H9 (cell line): ENCODE results near the gene NCKAP5. TPM values are rescaled to one million over a fixed set of nuclear protein-coding genes. Genes with fewer than 3 reads are reported as not detected.

Source experiments
- DNase-seq: peaks from one replicate; pipeline ENCODE4 v3.0.0-alpha.2; 2017
- H2AFZ ChIP-seq: one replicate; pipeline ENCODE4 v1.6.1; 2013; ENCODE audit warnings: mild to moderate bottlenecking, low read length, control low read depth, moderate library complexity
- H2AK5ac ChIP-seq: 2 replicates; pipeline ENCODE4 v1.6.1; 2013; ENCODE audit warnings: low read length, control low read depth, mixed read lengths; ENCODE audit not compliant: insufficient read length
- H2BK120ac ChIP-seq: one replicate; pipeline ENCODE4 v1.6.1; 2013; ENCODE audit warnings: low read depth, mild to moderate bottlenecking, low read length, control low read depth, inconsistent platforms; ENCODE audit not compliant: poor library complexity, severe bottlenecking
- H2BK12ac ChIP-seq: 2 replicates; pipeline ENCODE4 v1.6.1; 2013; ENCODE audit warnings: low read length, control low read depth, mixed read lengths, low read depth; ENCODE audit not compliant: insufficient read length
- H2BK15ac ChIP-seq: 2 replicates; pipeline ENCODE4 v1.6.1; 2013; ENCODE audit warnings: low read depth, low read length, control low read depth
- H2BK20ac ChIP-seq: one replicate; pipeline ENCODE4 v1.6.1; 2013; ENCODE audit warnings: low read depth, mild to moderate bottlenecking, low read length, control low read depth, inconsistent platforms; ENCODE audit not compliant: poor library complexity, severe bottlenecking
- H2BK5ac ChIP-seq: 2 replicates; pipeline ENCODE4 v1.6.1; 2013; ENCODE audit warnings: low read length, control low read depth, mixed read lengths; ENCODE audit not compliant: insufficient read length
- H3K14ac ChIP-seq: 2 replicates; pipeline ENCODE4 v1.6.1; 2013; ENCODE audit warnings: low read length, control low read depth; ENCODE audit not compliant: insufficient read depth
- H3K18ac ChIP-seq: 2 replicates; pipeline ENCODE4 v1.6.1; 2013; ENCODE audit warnings: low read depth, mild to moderate bottlenecking, mixed read lengths, low read length, control low read depth; ENCODE audit not compliant: insufficient read length
- H3K23ac ChIP-seq: 2 replicates; pipeline ENCODE4 v1.6.1; 2013; ENCODE audit warnings: low read length, control low read depth, mixed read lengths, low read depth; ENCODE audit not compliant: insufficient read length
- H3K23me2 ChIP-seq: 2 replicates; pipeline ENCODE4 v1.6.1; 2013; ENCODE audit warnings: low read depth, mild to moderate bottlenecking, mixed read lengths, low read length, control low read depth; ENCODE audit not compliant: insufficient read length, poor library complexity, severe bottlenecking
- H3K27ac ChIP-seq: 2 replicates; pipeline ENCODE4 v1.5.1; 2013; ENCODE audit warnings: low read length, control low read depth, mixed read lengths, low read depth; ENCODE audit not compliant: insufficient read length
- H3K27me3 ChIP-seq: 2 replicates; pipeline ENCODE4 v1.6.1; 2013; ENCODE audit warnings: low read length, control low read depth, inconsistent platforms; ENCODE audit not compliant: insufficient read depth
- H3K4ac ChIP-seq: 2 replicates; pipeline ENCODE4 v1.6.1; 2013; ENCODE audit warnings: low read depth, mild to moderate bottlenecking, control low read depth, inconsistent platforms, low read length, moderate library complexity
- H3K4me1 ChIP-seq: 2 replicates; pipeline ENCODE4 v1.6.1; 2013; ENCODE audit warnings: low read length, control low read depth, inconsistent platforms; ENCODE audit not compliant: insufficient read depth
- H3K4me2 ChIP-seq: 2 replicates; pipeline ENCODE4 v1.6.1; 2013; ENCODE audit warnings: low read length, control low read depth, mixed read lengths; ENCODE audit not compliant: insufficient read length, insufficient read depth
- H3K56ac ChIP-seq: 2 replicates; pipeline ENCODE4 v1.6.1; 2013; ENCODE audit warnings: low read depth, mild to moderate bottlenecking, mixed read lengths, low read length, control low read depth; ENCODE audit not compliant: insufficient read length
- H3K79me1 ChIP-seq: 2 replicates; pipeline ENCODE4 v1.6.1; 2013; ENCODE audit warnings: low read depth, mild to moderate bottlenecking, moderate library complexity, low read length, control low read depth, inconsistent platforms; ENCODE audit not compliant: insufficient read depth, poor library complexity, severe bottlenecking
- H3K79me2 ChIP-seq: 2 replicates; pipeline ENCODE4 v1.6.1; 2013; ENCODE audit warnings: low read length, control low read depth, inconsistent platforms; ENCODE audit not compliant: insufficient read depth
- H3K9ac ChIP-seq: 2 replicates; pipeline ENCODE4 v1.6.1; 2013; ENCODE audit warnings: low read length, control low read depth, mixed read lengths; ENCODE audit not compliant: insufficient read length; ENCODE audit errors: extremely low read depth
- H3K9me3 ChIP-seq: one replicate; pipeline ENCODE4 v1.6.1; 2013; ENCODE audit warnings: low read depth, low read length, inconsistent platforms; ENCODE audit not compliant: control insufficient read depth
- H3T11ph ChIP-seq: one replicate; pipeline ENCODE4 v1.6.1; 2013; ENCODE audit warnings: mild to moderate bottlenecking, low read length, control low read depth, inconsistent platforms
- H4K20me1 ChIP-seq: one replicate; pipeline ENCODE4 v1.6.1; 2013; ENCODE audit not compliant: control insufficient read depth, insufficient read length, insufficient read depth
- H4K5ac ChIP-seq: 2 replicates; pipeline ENCODE4 v1.6.1; 2013; ENCODE audit warnings: low read depth, mild to moderate bottlenecking, mixed read lengths, low read length, control low read depth; ENCODE audit not compliant: insufficient read length
- H4K8ac ChIP-seq: replicated peaks from 2 replicates; pipeline ENCODE4 v1.6.1; 2013; ENCODE audit warnings: low read length, control low read depth, mixed read lengths, low read depth; ENCODE audit not compliant: insufficient read length
- H4K91ac ChIP-seq: 2 replicates; pipeline ENCODE4 v1.6.1; 2013; ENCODE audit warnings: low read depth, mild to moderate bottlenecking, moderate library complexity, mixed read lengths, low read length, control low read depth; ENCODE audit not compliant: insufficient read length
- H3K27ac Mint-ChIP-seq, 3 experiments: 2 replicates in 2 of 3; 3 replicates in 1 of 3; pipeline ENCODE4 v1.8.0; 2020 to 2021; ENCODE audit warnings: mixed read lengths in 3 of 3, mild to moderate bottlenecking in 1 of 3, moderate library complexity in 1 of 3
- H3K27me3 Mint-ChIP-seq: 2 replicates; pipeline ENCODE4 v1.8.0; 2021; ENCODE audit warnings: low read depth, mild to moderate bottlenecking, moderate library complexity, mixed read lengths
- H3K36me3 Mint-ChIP-seq, 3 experiments: 2 replicates in 2 of 3; 3 replicates in 1 of 3; pipeline ENCODE4 v1.8.0; 2020 to 2021; ENCODE audit warnings: low read depth in 3 of 3, mixed read lengths in 3 of 3; ENCODE audit not compliant: insufficient read depth in 1 of 3
- H3K4me1 Mint-ChIP-seq, 2 experiments: 2 replicates each; pipeline ENCODE4 v1.8.0; 2020; ENCODE audit warnings: mixed read lengths in 2 of 2
- H3K4me3 Mint-ChIP-seq, 2 experiments: 2 replicates in 1 of 2; 3 replicates in 1 of 2; pipeline ENCODE4 v1.8.0; 2020 to 2021; ENCODE audit warnings: mild to moderate bottlenecking in 2 of 2, mixed read lengths in 2 of 2, moderate library complexity in 1 of 2
- H3K9me3 Mint-ChIP-seq, 2 experiments: 2 replicates in 1 of 2; 3 replicates in 1 of 2; pipeline ENCODE4 v1.8.0; 2020; ENCODE audit warnings: mild to moderate bottlenecking in 2 of 2, mixed read lengths in 2 of 2, moderate library complexity in 1 of 2
- WGBS: extraction: QIAGEN DNeasy Blood & Tissue Kit; methylation state at CpG from one replicate; pipeline ENCODE4 v1.1.7; 2013; ENCODE audit warnings: missing lambda C conversion rate, low lambda C conversion rate, mixed read lengths; ENCODE audit not compliant: insufficient read length; ENCODE audit errors: extremely low coverage; 5-methylcytosine and 5-hydroxymethylcytosine counted together
- total RNA-seq: library from RNA; stranded (reverse); gene quantifications from 2 replicates; pipeline ENCODE4 v1.2.1, GENCODE V29; 2021
- TF ChIP-seq, protein P1 (sequence below): fragments of 200-600 bp; sonication (generic); conservative IDR thresholded peaks from 3 replicates; pipeline ENCODE4 v1.8.0; 2021; ENCODE audit warnings: antibody characterized with exemption, mild to moderate bottlenecking

Gene NCKAP5
- total RNA-seq, 1 experiment from 2014 or later, result 0.26 TPM

GRCh38 chr2:132664096-132664495 lies 904.2 kb downstream of the NCKAP5 start:
- no peaks in the 10 kb centered on the region for H3K4me1 ChIP-seq
- H3K4me3 Mint-ChIP-seq, result no peak overlapping the region
- no peaks in the 10 kb centered on the region; a peak in 2 of 5 replicates for H3K9me3 Mint-ChIP-seq
- H3K18ac ChIP-seq, result no peak overlapping the region
- H3K79me1 ChIP-seq, result no peaks in the 10 kb centered on the region
- DNase-seq, result no peak
- no peak overlapping the region for H3T11ph ChIP-seq
- H3K27me3 ChIP-seq, result peaks cover 15% of the 10 kb centered on the region; the same call in 1 of the 2 replicates
- no peak overlapping the region for H3K27ac Mint-ChIP-seq
- H3K27me3 Mint-ChIP-seq, result peaks cover 38% of the 10 kb centered on the region
- no peak overlapping the region for H4K8ac ChIP-seq
- H2AK5ac ChIP-seq, result no peak overlapping the region
- no peak overlapping the region for H3K27ac ChIP-seq
- H2BK120ac ChIP-seq, result no peak overlapping the region
- H3K56ac ChIP-seq, result no peak overlapping the region
- H3K4ac ChIP-seq, result no peak overlapping the region
- H3K23ac ChIP-seq, result no peak overlapping the region
- H3K36me3 Mint-ChIP-seq, result no peaks in the 10 kb centered on the region
- no peak overlapping the region for H3K4me2 ChIP-seq
- H4K20me1 ChIP-seq, result no peaks in the 10 kb centered on the region
- H3K79me2 ChIP-seq, result no peaks in the 10 kb centered on the region
- H3K9ac ChIP-seq, result no peak overlapping the region
- no peak overlapping the region for H4K91ac ChIP-seq
- no peak overlapping the region for H2BK5ac ChIP-seq
- no peaks in the 10 kb centered on the region for H3K9me3 ChIP-seq
- peaks cover 10% of the 10 kb centered on the region for H3K23me2 ChIP-seq
- H3K14ac ChIP-seq, result no peak overlapping the region
- no peak overlapping the region for H4K5ac ChIP-seq
- H2BK20ac ChIP-seq, result no peak overlapping the region
- H2AFZ ChIP-seq, result no peak overlapping the region
- H2BK15ac ChIP-seq, result no peak overlapping the region
- H2BK12ac ChIP-seq, result no peak overlapping the region
- H3K4me1 Mint-ChIP-seq, result peaks cover 4 to 6% of the 10 kb centered on the region in 2 experiments
- no CpG with 5 or more reads among the region's 2 CpGs for WGBS
- TF ChIP-seq, protein P1, sequence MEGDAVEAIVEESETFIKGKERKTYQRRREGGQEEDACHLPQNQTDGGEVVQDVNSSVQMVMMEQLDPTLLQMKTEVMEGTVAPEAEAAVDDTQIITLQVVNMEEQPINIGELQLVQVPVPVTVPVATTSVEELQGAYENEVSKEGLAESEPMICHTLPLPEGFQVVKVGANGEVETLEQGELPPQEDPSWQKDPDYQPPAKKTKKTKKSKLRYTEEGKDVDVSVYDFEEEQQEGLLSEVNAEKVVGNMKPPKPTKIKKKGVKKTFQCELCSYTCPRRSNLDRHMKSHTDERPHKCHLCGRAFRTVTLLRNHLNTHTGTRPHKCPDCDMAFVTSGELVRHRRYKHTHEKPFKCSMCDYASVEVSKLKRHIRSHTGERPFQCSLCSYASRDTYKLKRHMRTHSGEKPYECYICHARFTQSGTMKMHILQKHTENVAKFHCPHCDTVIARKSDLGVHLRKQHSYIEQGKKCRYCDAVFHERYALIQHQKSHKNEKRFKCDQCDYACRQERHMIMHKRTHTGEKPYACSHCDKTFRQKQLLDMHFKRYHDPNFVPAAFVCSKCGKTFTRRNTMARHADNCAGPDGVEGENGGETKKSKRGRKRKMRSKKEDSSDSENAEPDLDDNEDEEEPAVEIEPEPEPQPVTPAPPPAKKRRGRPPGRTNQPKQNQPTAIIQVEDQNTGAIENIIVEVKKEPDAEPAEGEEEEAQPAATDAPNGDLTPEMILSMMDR, result no peak
